Measurements from ENCODE around the gene MAPK9.

DNA sequence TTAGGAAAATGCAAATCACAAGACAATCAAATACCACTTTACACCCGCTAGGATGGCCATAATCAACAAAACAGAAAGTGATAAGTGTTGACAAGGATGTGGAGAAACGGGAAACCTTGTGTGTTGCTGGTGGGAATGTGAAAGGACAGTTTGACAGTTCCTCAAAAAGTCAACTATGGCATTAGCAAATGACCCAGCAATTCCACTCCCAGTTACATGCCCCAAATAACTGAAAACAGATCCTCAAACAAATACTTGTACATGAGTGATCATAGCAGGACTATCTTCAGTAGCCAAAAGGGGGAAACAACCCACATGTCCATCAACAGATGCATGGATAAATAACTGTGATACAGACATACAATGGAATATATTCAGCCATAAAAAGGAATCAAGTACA, 104.1 kb downstream of the MAPK9 start:
- TF ChIP-seq, protein P1, sequence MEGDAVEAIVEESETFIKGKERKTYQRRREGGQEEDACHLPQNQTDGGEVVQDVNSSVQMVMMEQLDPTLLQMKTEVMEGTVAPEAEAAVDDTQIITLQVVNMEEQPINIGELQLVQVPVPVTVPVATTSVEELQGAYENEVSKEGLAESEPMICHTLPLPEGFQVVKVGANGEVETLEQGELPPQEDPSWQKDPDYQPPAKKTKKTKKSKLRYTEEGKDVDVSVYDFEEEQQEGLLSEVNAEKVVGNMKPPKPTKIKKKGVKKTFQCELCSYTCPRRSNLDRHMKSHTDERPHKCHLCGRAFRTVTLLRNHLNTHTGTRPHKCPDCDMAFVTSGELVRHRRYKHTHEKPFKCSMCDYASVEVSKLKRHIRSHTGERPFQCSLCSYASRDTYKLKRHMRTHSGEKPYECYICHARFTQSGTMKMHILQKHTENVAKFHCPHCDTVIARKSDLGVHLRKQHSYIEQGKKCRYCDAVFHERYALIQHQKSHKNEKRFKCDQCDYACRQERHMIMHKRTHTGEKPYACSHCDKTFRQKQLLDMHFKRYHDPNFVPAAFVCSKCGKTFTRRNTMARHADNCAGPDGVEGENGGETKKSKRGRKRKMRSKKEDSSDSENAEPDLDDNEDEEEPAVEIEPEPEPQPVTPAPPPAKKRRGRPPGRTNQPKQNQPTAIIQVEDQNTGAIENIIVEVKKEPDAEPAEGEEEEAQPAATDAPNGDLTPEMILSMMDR (conservative IDR thresholded peaks at IDR 0.05; ENCODE audit: low read length): no peak
- TF ChIP-seq EZH2phosphoT487 (IDR thresholded peaks at IDR 0.05; ENCODE audit: borderline replicate concordance): no peak

Data from Loucy (cell line).